Measurements from ENCODE around the gene ZNF628.
A peak's percentile ranks its signal among the peaks of the same experiment; 100 is the strongest.

The ZNF628 gene

DNA sequence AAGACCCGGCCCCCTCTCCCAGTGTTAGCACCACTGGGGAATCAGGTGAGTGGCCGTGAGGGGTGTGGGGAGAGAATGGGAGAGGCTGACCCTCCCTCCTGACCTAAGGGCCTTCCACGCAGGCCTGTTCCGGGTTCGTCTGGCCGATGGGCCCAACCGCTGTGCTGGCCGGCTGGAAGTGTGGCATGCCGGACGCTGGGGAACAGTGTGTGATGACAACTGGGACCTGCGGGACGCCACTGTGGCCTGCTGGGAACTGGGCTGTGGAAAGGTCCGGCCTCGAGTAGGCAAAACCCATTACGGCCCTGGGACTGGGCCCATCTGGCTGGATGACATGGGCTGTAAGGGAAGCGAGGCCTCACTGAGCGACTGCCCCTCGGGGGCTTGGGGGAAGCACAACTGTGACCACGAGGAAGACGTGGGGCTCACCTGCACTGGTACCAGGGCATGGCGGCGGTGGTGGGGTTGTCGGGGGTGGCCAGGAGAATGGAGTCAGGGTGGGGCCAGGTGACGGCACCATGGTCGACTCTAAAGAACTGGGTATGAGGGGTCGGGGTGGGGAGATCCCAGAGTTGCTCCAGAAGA is 24.0 kb downstream of the ZNF628 start:
- DNase-seq: no peak

DNA sequence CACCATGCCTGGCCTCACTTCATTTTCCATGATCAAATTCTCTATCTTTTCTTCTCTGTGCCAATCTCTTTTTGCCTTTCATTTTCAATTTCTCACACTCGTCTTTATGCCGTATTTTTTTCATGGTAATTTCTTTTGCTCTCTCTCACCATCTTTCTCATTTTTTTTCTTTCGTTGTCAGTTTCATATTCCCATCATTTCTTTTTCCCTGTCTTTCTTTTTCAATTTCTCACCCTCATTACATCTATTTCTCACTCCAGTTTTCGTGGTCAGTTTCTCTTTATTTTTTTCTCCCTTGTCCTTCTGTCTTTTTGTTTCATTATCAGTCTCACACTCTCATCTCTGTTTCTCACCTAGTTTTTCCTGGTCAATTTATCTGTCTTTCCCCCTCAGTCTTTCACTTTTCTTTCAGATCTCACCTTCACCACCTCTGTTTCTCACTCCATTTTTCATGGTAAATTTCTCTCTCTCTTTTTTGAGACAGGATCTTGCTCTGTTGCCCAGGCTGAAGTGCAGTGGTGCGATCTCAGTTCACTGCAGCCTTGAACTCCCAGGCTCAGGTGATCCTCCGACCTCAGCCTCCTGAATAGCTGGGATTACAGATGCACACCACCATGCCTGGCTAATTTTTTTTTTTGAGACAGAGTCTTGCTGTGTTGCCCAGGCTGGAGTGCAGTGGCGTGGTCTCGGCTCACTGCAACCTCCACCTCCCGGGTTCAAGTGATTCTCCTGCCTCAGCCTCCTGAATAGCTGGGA is 26.0 kb downstream of the ZNF628 start:
- DNase-seq: no peak

GRCh38 chr19:55503157-55503501 is 26.7 kb downstream of the ZNF628 start:
- no peak for DNase-seq

DNA sequence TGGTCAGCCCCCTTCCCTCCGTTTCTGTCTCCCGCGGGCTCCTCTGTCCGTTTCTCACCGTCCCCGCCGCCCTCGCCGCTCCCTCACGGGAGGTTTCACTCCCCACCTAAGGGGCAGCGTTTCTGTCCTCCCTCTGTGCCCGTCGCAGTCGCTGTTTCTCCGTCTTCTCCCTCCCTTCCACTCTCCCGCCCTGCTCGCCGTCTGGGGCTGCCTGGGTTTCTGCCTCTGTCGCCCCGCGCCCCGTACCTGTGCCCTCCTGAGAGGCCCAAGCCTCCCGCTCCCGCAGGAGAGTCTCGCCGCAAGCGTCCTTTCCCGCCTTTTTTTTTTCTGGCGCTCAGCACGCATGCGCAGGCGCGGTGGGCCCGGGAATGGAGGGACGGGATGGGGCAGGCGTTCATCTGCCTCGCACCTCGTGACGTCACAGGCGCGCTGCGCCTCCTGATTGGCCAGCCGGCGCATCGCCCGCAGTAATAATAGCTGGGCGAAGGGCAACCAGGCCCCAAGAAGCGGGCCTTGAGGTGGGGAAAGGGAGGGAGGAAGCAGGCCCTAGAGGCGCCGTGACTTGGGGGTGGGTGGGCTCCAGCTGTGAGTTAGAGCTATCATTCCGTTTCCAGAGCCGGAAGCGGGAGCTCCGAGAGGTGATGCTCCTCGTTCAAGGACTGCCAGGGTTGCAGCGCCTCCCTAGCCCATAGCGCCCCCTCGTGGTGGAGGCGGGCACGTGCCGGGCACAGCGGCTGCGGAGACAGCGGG is 27.3 kb downstream of the ZNF628 start:
- peak in 1 of 2 experiments; percentile 87 for DNase-seq

- DNase-seq: no peak
Observed at GRCh38 chr19:55504252-55504603, 27.8 kb downstream of the ZNF628 start.

- no peak for DNase-seq
Observed at GRCh38 chr19:55504981-55505380, 28.6 kb downstream of the ZNF628 start.

- DNase-seq: no peak
Observed at GRCh38 chr19:55508120-55508519, 31.7 kb downstream of the ZNF628 start.

- DNase-seq: peak; percentile 46 to 95
Observed at GRCh38 chr19:55516878-55517620, 40.6 kb downstream of the ZNF628 start.

DNA sequence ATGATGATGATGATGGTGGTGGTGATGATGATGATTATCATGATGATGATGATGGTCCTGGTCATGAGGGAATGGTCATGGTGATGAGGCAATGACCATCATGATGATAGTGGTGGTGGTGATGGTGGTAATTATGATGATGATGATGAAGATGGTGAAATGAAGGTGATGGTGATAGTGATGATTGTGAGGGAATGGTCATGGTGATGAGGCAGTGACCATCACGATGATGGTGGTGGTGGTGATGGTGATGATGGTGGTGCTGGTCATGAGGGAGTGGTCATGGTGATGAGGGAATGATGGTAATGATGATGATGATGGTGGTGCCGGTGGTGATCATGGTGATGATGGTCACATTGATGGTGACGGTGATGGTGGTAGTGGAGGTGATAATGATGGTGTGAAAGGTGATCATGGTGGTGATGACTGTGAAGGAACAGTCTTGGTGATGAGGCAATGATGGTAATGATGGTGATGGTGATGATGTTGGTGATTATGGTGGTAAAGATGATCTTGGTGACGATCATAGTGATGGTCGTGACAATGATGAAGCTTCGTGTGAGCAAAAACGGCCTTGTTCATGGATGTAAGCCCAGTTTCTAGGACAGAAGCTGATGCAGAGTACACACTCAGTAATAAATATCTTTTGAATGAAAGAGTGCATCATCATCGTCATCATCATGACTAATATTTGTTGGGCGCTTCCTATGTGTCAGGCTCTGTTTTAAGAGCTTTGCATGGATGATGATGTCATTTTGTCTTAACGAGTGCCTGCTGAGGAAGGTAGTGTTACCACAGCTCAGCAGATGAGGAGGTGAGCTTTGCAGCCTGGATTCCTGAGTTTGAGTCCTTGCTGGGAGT is 43.3 kb downstream of the ZNF628 start:
- no peak for DNase-seq

DNA sequence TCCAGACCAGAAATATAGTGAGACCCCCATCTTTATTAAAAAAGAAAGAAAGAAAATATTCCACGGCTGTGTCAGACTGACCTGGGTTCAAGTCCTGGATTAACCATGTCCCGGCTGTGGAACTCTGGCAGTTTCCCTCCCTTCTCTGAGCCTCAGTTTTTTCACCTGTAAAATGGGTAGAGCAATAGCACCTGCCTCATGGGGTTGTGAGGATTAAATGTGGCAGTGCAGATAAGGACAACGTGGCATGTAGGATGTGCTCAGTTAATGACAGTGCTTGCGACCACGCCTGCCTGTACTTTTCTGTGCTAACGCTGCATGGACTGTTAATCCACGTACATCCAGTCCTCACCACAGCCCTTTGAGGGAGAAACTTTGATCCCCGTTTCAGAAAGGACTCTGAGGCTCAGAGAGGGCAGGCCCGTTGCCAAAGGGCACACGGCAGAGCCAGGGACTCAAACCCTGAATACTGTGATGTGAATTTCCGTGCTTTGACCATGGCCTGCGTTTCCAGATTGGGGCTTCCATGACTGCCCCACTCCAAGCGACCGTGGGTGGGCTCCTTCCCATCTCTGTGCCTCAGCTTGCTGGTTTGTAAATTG is 44.4 kb downstream of the ZNF628 start:
- DNase-seq: no peak

GRCh38 chr19:55525289-55526101 is 49.1 kb downstream of the ZNF628 start:
- DNase-seq: no peak

DNA sequence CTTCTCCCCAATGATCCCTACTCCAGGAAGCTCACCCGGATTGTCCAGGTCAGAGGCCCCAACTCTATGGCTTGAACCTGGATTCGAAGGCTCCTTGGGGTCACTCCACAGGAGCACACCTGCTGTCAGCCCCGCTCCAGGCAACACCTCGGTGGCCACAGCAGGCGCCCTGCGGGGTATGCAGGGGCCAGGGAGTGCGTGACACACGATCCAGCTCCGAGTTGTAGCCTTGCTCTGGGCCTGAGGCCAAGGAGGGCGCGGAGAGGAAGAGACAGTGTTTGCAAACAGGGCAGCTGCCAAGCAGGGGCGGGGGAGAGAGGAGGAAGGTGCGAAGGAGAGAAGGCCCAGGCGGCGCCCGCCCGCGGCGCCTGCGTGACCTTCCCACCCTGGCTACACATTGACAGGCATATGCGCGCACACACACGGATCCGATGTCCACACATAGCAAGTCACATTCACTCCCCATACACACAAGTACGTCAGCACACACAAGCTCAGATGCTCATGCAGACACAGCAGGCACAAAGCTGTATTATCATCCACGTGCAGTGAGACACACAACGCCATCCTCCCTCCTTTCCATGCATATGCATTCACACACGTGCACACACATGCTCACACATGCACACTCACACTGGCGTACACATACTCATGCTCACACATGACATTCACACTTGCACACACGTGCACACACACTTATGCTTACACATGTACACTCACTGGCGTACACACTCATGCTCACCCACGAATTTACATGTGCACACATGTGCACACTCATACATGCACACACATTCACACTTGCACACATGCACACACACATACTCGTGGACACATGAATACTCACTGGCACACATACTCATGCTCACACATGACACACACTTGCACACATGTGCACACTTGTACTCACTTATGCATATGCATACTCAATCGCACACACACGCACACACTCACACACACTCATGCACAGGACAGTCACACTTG is 50.1 kb downstream of the ZNF628 start:
- peak in 1 of 2 experiments; percentile 16 for DNase-seq

DNA sequence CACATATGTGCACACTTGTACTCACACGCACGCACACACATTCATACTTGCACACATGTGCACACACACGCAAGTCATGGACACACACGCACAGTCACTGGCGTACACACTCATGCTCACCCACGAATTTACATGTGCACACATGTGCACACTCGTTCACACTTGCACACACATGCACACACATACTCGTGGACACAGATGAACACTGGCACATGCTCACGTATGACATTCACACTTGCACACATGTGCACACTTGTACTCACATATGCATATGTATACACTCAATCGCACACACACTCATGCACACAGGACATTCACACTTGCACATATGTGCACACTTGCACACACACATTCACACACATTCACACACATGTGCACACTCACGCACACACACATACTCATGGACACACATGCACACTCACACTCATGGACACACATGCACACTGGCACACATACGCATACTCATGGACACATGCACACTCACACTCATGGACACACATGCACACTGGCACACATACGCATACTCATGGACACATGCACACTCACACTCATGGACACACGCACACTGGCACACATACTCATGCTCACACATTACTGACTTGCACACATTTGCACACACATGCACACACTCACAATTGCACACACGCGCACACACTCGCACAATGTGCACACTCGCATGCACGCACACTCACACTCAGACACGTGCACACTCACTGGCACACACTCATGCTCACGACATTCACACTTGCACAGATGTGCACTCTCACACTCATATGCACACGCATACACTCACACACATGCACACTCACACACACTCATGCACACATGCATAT is 51.0 kb downstream of the ZNF628 start:
- DNase-seq: no peak

- DNase-seq: peak; percentile 84 to 89
Observed at GRCh38 chr19:55528030-55528803, 51.8 kb downstream of the ZNF628 start.

GRCh38 chr19:55529636-55530234 is 53.3 kb downstream of the ZNF628 start:
- no peak for DNase-seq

DNA sequence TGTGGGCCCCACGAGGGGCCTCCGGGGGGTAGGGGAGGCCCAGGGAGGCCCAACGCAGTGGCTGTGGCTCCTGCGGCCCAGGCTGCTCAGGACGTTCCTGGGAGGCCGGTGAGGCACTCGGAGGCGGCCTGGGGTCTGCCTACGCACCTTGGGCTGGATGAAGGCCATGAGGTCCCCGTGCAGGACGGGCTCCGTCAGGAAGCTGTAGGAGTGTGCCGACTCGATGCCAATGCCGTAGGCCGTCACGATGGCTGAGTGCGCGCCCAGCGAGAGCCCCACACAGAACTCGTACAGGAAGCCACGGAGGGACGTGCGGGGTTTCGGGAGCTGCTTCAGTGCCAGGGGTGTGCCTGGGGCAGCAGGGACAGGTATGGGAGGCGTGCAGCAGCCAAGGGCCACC is 54.6 kb downstream of the ZNF628 start:
- DNase-seq: no peak
